Measurements from ENCODE around the gene CDK6.

DNA sequence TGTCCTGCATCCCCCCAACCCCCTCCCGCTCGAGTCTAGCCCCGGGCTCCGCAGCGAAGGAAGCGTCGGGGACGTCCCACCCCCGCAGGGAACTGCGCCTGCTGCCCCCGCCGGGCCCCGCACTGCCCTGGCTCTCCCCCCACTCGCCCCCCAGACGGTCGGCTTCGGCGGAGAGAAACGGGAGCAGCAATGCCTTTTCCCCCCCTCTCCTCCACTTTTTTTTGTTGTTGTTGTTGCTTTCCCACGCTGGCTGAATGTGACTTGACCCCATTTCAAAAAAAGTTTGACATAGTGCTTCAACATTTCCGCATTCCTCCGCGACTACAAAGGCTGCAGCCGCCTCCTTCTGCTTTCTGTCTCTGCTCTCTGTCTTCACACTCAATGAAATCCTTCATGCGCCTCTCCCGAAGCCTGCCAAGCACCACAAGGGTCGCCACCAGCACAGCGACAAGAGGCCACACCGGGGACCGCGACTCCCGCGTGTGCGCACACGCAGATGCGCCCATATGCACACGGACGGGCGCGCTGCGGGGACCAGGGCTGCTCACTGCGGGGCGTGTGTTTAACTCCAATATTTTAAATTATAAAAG, 1.0 kb downstream of the CDK6 start:
- TF ChIP-seq, protein P1, sequence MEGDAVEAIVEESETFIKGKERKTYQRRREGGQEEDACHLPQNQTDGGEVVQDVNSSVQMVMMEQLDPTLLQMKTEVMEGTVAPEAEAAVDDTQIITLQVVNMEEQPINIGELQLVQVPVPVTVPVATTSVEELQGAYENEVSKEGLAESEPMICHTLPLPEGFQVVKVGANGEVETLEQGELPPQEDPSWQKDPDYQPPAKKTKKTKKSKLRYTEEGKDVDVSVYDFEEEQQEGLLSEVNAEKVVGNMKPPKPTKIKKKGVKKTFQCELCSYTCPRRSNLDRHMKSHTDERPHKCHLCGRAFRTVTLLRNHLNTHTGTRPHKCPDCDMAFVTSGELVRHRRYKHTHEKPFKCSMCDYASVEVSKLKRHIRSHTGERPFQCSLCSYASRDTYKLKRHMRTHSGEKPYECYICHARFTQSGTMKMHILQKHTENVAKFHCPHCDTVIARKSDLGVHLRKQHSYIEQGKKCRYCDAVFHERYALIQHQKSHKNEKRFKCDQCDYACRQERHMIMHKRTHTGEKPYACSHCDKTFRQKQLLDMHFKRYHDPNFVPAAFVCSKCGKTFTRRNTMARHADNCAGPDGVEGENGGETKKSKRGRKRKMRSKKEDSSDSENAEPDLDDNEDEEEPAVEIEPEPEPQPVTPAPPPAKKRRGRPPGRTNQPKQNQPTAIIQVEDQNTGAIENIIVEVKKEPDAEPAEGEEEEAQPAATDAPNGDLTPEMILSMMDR (IDR thresholded peaks at IDR 0.05): no peak
- peak in 1 of 2 donors; percentile 8 for TF ChIP-seq POLR2A (IDR thresholded peaks at IDR 0.05)

Measured in lower leg skin (tissue), 3 donors.